Natural killer cell treated with Interleukin-12 subunit alpha and Interleukin-12 subunit beta and Interleukin-15 and Interleukin-18, amount 100 ng/mL, for 72 hours (primary cell): ENCODE results near the gene AEBP1. TPM values are rescaled to one million over a fixed set of nuclear protein-coding genes. Genes with fewer than 3 reads are reported as not detected.

Experiments used
- ATAC-seq, 2 donors: fragments of 150-1000 bp; cut with Tn5 transposase in 1 of 2; sonication (Bioruptor Pico), chemical (Tn5 transposase) in 1 of 2; 2 replicates each; pipeline ENCODE4 v1.10.0; 2021
- DNase-seq: peaks from one replicate; pipeline ENCODE4 v3.0.0; 2022; ENCODE audit warnings: low spot score
- H3K27ac Mint-ChIP-seq, 2 donors: 1 replicate in 1 of 2; 2 replicates in 1 of 2; pipeline ENCODE4 v1.8.0; 2022; ENCODE audit warnings: mixed read lengths in 2 of 2, mild to moderate bottlenecking in 1 of 2, moderate library complexity in 1 of 2
- H3K27me3 Mint-ChIP-seq, 2 donors: 1 replicate in 1 of 2; 2 replicates in 1 of 2; pipeline ENCODE4 v1.8.0; 2022; ENCODE audit warnings: mixed read lengths in 2 of 2
- H3K36me3 Mint-ChIP-seq: one replicate; pipeline ENCODE4 v1.8.0; 2022; ENCODE audit warnings: mixed read lengths
- H3K4me1 Mint-ChIP-seq, 2 donors: 1 replicate in 1 of 2; 2 replicates in 1 of 2; pipeline ENCODE4 v1.8.0; 2022; ENCODE audit warnings: low read depth in 2 of 2, mixed read lengths in 2 of 2, mild to moderate bottlenecking in 1 of 2
- H3K4me3 Mint-ChIP-seq: one replicate; pipeline ENCODE4 v1.8.0; 2022; ENCODE audit warnings: mixed read lengths
- H3K9me3 Mint-ChIP-seq: 2 replicates; pipeline ENCODE4 v1.8.0; 2022; ENCODE audit warnings: mixed read lengths
- total RNA-seq, 2 donors: library from RNA; stranded (reverse); gene quantifications; one replicate each; pipeline ENCODE4 v1.2.3, GENCODE V29; 2022

AEBP1 gene
- total RNA-seq, 2 donors from 2014 or later, result 1.0 to 2.4 TPM

DNA sequence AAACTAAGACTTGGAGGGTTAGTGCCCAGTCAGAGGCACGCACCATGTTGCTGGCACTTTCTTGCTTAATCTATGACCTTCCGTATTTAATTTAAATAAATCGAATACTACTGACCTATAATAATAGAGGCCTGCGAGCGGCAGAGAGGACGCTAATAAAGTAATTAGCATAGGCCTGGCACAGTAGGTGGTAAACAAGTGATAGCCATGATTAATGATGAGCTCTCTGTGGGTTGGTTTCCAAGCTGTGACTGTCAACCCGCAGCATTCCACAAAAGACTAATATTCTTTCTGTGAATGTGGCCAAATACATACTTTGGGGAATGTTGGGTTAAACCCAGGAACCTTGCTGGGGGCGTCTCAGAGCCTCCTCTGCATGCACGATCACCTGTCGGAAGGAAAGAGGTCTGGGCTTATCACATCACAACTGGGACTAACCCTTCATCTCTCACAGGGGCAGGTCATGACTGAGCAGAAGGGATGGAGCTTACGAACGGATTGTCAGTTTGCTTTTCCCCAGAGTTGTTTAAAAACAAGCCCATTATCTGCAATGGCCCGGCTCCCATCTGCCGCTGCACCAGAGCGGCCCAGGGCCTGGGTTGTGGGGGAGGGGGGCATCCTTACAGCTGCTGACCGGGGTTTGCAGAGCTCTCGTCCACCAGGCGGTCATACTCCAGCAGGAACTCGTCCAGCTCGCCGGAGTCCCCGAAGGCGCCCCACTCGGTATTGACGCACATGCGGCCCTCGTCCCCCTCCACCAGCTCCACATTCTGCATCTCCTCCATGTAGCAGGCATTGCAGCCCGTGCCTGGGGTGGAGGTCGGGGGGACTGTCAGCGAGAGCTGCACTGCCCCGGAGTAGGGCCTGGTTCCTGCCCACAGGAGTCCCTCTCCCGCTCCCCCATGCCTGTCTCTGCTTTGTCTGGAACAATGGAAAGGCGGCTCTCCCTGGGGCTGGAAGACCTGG is 43.2 kb downstream of the AEBP1 start:
- Mint-ChIP-seq H3K9me3 (no peaks in the 10 kb centered on the region), H3K36me3 (no peaks in the 10 kb centered on the region), H3K4me1 (no peaks in the 10 kb centered on the region), H3K27ac (no peak overlapping the region), H3K4me3 (no peak overlapping the region), H3K27me3 (peaks cover 0 to 3% of the 10 kb centered on the region in 2 donors)
- ATAC-seq, result no peak
- DNase-seq, result peak; percentile 60

DNA sequence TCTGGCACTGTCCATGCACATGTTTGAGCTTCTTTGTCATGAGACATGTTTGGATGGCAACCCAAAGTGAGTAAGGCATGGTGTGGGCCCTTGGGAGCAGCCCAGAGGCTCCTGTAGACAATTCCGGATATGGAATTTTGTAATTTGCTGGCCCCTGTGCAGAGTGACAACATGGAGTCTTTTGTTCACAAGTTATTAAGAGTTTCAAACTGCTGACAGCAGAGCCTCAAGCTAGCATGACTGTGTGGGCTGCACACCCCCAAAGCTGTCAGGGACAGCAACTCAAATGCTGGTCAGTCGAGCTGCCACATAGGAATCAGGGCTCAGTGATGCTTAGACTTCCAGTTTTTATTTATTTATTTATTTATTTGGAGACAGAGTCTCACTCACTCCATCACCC is 44.0 kb downstream of the AEBP1 start:
- H3K36me3 Mint-ChIP-seq, result no peaks in the 10 kb centered on the region
- ATAC-seq (no peak), DNase-seq (peak; percentile 25)
- H3K27me3 Mint-ChIP-seq, result peaks cover 0 to 3% of the 10 kb centered on the region in 2 donors
- H3K4me1 Mint-ChIP-seq, result no peaks in the 10 kb centered on the region
- H3K4me3 Mint-ChIP-seq, result no peak overlapping the region
- H3K27ac Mint-ChIP-seq, result no peak overlapping the region
- no peaks in the 10 kb centered on the region for H3K9me3 Mint-ChIP-seq

DNA sequence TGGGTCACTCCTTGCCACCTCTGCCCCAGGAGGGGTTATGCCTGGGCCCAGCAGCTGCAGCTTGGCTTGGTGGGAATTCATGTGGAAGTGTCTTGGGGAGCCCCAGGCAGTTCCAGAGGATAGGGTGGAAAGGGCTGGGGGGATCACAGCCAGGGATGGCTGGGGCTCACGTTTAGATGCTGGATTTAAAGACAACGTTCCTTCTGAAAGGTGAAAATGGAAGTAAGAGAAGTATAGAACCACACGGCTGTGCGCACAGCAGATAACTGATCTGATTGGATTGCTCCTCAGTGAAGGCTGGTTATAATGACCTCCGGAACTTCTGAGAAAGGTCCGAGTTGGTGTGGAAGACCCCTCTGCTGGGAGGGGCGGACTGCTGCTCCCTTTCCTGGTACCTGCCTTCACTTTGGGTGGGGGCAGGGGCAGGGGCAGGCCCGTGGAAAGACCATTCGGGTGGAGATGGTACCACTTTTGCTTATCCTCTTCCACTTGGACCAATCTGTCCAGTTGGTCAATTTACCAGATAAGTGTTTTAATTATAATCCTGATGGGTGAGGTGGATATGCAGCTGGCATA is 44.9 kb downstream of the AEBP1 start:
- DNase-seq (peak; percentile 38), ATAC-seq (no peak)
- Mint-ChIP-seq H3K9me3 (no peaks in the 10 kb centered on the region), H3K36me3 (no peaks in the 10 kb centered on the region), H3K27me3 (peaks cover 0 to 3% of the 10 kb centered on the region in 2 donors), H3K27ac (no peak overlapping the region), H3K4me1 (no peaks in the 10 kb centered on the region), H3K4me3 (no peak overlapping the region)

DNA sequence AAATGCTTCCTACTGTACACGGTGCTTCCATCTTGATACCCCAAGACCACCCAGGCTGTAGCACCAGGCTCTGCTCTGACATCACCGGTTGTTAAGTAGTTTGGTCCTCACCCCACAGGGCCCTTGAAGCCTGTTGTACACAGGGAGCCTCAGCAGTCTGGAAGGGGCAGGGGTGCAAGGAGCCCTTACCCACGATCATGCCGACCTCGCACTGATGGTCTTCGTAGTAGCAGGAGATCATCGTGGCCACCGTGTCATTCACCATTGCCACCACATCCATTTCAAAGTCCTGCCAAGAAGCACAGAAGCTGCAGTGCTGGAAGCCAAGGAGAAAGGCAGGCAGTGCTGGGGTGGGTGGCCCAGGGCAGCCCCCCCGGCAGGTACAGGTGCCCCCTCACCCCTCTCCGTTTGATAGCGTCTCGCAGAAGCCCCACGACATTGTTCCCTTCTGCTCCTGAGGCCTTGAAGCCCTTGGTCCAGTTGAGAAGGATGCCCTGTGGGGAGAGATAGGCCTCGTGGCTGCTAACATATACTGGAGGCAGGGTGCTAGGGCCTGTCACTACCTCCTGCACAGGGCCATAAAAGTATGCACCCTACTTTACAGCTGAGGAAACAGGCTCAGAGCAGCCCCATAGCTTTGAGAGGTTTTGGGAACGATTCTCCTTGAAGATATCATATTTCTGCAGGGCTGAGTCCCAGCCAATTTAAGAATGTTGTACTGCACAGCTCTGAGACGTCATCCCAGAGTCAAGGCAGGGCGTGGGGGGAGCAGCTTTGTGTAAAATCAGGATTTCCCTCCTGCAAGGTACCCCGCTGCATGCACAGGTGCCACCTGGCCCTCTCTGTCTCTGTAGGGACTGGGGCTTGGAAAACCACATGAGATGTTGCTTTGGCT is 45.7 kb downstream of the AEBP1 start:
- DNase-seq (peak; percentile 40), ATAC-seq (no peak)
- Mint-ChIP-seq H3K36me3 (no peaks in the 10 kb centered on the region), H3K4me3 (no peak overlapping the region), H3K27ac (no peak overlapping the region), H3K4me1 (no peaks in the 10 kb centered on the region), H3K9me3 (no peaks in the 10 kb centered on the region), H3K27me3 (peaks cover 0 to 3% of the 10 kb centered on the region in 2 donors)

DNA sequence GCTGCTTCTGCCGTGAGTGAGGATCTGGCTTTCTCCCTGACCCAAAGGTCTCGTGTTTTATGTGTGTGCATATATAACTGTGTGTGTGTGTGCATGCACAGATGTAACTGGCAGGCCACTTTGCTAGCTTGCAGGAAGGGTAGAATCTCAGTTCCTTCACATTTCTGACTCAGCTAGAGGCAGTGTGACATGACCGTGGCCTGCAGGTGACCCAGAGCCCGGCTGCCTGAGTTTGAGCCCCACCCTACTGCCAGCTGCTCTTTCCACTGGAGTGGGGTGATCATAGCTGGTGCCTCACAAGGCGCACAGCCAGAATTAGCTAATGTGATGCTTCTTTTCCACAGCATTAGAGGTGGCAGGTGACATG is 46.3 kb downstream of the AEBP1 start:
- Mint-ChIP-seq H3K9me3 (no peaks in the 10 kb centered on the region), H3K36me3 (no peaks in the 10 kb centered on the region), H3K27me3 (no peaks in the 10 kb centered on the region), H3K4me1 (no peaks in the 10 kb centered on the region), H3K4me3 (no peak overlapping the region), H3K27ac (no peak overlapping the region)
- ATAC-seq (no peak), DNase-seq (no peak)

DNA sequence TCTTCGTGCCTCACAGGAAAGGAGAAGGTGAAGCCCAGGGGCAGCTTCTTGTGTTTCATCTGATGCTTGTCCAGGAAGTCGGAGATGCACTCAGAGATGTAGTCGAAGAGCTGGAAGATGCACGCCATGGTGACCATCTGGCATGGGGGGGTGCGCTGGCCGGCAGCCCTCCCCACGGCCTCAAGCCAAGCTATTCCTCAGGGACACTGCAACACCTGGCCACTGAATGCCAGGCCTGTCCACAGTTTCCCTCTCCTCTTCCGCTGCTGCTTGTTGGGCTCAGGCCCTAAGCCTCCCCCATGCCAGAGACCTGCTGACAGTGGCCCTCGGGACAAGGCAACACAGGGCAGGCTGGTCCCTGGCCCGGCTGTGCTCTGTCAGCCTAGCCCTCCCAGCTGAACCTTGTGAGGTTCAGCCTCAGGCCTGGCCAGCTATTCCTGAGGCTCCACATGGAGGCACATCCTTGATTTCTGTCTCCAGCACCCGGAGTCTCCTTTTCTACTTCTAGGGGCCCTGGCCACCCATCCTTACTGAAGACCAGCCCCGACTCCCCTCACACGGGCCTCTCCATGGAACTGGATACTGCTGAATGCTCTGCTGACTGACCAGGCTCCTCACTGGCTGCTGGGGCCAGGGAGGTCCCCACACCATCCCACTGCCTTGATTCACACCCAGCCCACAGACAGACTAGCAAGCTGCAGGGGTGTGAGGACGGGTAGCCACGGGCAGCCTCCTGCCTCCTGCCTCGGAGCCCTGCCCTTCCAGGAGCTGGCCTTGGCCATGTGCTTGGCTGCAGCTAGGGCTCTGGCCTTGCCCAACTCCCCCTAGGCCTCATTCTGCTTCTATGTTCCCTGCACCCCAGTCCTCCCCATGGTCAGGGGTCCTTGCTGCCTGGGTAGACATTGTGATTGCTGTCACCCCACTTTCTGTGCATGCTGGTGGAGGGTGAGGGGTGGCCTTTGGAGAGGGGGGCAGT is 47.1 kb downstream of the AEBP1 start:
- Mint-ChIP-seq H3K27ac (no peak overlapping the region), H3K36me3 (no peaks in the 10 kb centered on the region), H3K9me3 (no peaks in the 10 kb centered on the region), H3K4me3 (no peak overlapping the region), H3K4me1 (no peaks in the 10 kb centered on the region), H3K27me3 (no peaks in the 10 kb centered on the region)
- ATAC-seq, result no peak
- no peak for DNase-seq

DNA sequence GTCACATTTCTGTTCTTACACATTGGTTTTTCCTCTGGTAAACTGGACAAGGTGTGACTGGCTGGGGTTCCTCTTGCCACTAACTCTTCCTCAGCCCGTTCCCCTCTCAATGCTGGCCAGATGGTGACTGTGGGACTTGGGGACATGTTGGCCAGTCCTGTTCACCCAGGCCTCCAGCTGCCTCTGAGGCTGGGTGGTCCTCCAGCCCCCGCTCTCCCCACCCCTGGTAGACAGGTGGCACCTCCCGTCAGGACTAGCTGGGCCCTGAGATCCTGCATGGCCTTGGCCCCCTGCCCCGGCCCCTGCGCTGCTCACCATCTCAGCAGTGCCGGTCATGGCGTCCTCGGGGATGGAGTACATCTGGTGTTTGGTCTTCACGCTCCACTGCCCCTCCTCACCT is 47.8 kb downstream of the AEBP1 start:
- Mint-ChIP-seq H3K4me1 (no peaks in the 10 kb centered on the region), H3K4me3 (no peak overlapping the region), H3K9me3 (no peaks in the 10 kb centered on the region), H3K27me3 (no peaks in the 10 kb centered on the region), H3K36me3 (no peaks in the 10 kb centered on the region), H3K27ac (no peak overlapping the region)
- DNase-seq, result no peak
- no peak for ATAC-seq

DNA sequence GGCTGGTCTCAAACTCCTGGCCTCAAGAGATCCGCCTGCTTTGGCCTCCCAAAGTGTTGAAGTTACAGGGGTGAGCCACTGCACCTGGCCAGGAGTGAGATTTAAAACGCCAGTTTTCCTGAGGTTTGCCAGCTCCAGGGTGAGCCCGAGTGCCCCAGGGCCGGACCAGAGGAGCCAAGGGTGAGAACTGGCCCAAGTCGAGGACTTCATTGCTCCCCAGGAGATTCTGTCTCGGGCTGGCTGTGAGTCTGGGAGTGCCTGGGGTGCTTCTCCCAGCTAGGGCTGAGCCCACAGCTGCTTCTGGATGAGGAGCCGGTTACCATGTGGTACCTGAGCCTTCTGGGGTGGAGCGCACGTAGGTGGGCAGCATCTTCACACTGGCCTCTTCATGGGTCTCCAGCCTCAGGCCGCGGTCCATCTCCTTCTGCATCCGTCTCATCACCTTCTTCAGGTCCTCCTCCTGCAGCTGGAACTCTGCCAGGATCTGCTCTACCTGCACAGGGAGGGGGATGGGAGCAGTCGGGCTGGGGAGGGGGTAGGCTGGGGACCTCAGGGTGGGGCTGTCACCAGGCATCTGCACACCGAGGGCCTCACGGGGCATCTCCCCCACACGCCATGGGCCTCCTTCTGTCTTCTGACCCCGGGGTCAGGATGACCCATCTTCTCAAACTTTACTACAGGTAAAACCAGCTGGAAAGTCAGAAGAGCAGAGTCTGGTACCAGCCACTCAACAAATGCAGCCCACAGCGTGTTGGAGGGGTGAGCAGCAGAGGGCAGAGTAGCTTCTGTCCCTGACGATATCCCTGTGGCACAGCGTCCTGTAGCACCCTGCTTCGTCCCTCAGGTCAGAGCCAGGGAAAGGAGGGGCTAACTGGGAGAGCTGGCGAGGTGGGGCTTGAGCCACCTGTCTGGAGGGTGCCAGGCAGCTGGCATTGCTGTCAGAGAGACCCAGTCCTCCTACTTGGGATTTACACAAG is 49.1 kb downstream of the AEBP1 start:
- no peak for ATAC-seq
- peak; percentile 55 for DNase-seq
- Mint-ChIP-seq H3K27ac (no peak overlapping the region), H3K4me3 (no peak overlapping the region), H3K27me3 (no peaks in the 10 kb centered on the region), H3K9me3 (no peaks in the 10 kb centered on the region), H3K36me3 (no peaks in the 10 kb centered on the region), H3K4me1 (no peaks in the 10 kb centered on the region)

DNA sequence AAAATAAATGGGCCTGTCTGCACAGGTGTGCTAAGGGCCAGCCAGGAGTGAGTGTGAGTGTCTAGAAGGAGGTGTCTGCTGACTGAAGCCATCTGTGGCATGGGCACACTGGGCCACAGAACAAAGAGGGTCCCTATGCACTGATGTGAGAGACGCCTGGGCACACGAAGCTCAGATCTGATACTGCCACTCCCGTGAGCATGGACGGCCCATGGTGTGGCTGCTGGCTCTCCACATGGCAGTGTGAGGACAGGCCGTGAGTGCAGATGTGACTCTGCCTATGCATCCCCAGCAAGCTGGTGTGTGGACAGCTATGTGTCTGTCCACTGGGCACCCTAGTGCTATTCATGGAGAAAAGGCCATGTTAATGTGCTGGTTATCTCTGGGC is 49.8 kb downstream of the AEBP1 start:
- Mint-ChIP-seq H3K9me3 (no peaks in the 10 kb centered on the region), H3K27me3 (no peaks in the 10 kb centered on the region), H3K27ac (no peak overlapping the region), H3K4me3 (no peak overlapping the region), H3K4me1 (no peaks in the 10 kb centered on the region), H3K36me3 (no peaks in the 10 kb centered on the region)
- DNase-seq (peak; percentile 8), ATAC-seq (no peak)

DNA sequence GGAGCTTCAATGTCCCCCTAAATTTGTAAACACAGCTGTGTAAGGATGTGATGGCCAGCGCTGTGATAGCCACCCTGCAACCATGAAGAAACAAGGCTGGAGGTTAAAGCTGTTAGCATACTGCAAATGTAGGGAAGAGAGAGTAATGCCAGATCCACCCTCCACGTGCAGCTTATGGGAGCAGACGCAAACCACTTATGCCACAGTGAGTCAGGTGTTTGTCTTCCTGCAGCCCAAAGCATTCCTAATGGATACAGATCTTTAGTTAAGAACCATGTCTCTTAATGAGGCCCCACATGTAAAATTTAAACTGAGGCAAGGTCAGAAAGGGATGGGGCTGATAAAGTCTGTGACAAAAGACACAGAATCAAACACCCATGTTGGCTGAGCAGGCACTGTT is 50.6 kb downstream of the AEBP1 start:
- DNase-seq (no peak), ATAC-seq (no peak)
- Mint-ChIP-seq H3K9me3 (no peaks in the 10 kb centered on the region), H3K4me1 (no peaks in the 10 kb centered on the region), H3K4me3 (no peak overlapping the region), H3K27me3 (no peaks in the 10 kb centered on the region), H3K36me3 (no peaks in the 10 kb centered on the region), H3K27ac (no peak overlapping the region)

DNA sequence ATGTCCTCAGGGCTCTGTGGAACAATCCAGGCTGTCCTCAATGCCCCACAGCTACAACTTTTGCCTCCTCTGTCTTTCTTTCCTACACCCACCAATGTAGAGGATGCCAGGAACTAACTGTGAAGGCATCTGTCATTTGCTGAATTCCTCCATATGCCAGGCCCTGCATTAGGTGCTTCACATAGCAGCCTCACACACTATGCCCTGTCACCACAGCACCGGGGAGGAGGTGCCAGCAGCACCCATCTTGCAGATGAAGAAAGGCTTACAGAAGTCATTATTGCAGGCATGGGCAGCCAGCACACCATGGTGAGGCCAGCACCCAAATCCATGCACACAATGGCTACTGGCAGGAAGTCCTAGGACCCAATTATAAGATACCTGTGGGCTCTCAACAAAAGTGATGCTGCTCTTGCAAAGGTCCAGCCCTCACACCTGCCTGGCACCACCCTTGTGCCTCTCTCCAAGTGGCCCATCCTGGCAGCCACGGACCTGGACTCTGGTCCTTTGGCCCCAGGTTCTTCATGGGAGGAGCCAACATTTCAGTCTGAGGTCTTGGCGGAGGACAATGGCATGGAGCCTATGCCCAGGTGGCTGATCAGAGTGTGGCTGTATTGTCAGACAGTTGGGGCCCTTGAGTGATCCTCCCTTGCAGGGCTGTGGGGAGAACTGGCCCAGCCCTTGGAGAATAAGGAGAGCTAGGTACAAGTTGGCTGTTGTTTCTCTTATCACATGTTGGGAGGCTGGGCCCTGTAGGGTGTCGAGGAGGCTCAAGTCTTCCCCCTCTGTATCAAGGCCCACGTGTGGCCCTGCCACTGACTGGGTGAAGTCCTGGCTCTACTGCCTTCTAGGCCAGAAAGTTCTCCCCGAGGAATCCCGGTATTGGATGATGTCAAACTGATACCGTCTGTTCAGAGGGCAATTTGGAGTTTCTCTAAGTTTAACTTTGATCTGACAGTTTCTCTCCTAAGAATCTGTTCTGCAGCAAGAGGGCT is 51.3 kb downstream of the AEBP1 start:
- H3K27ac Mint-ChIP-seq, result no peak overlapping the region
- H3K27me3 Mint-ChIP-seq, result no peaks in the 10 kb centered on the region
- peak; percentile 12 for DNase-seq
- no peak for ATAC-seq
- no peak overlapping the region for H3K4me3 Mint-ChIP-seq
- no peaks in the 10 kb centered on the region for H3K36me3 Mint-ChIP-seq
- no peaks in the 10 kb centered on the region for H3K9me3 Mint-ChIP-seq
- H3K4me1 Mint-ChIP-seq, result no peaks in the 10 kb centered on the region
